Measurements from ENCODE around the gene TECPR1.

- no peak for TF ChIP-seq MAX (IDR thresholded peaks at IDR 0.05)
- TF ChIP-seq RAD21 (IDR thresholded peaks at IDR 0.05; ENCODE audit: low read depth) = no peak
- no peak for TF ChIP-seq REST (IDR thresholded peaks at IDR 0.05; ENCODE audit: low read depth)
- no peak for TF ChIP-seq YY1 (IDR thresholded peaks at IDR 0.05; ENCODE audit: low read depth)
- no peak for TF ChIP-seq EP300 (IDR thresholded peaks at IDR 0.05; ENCODE audit: borderline replicate concordance)
- no peak for TF ChIP-seq TEAD4 (IDR thresholded peaks at IDR 0.05)
- TF ChIP-seq ZBTB7A (IDR thresholded peaks at IDR 0.05; ENCODE audit: low read depth) = no peak
- no peak for TF ChIP-seq TAF1 (IDR thresholded peaks at IDR 0.05; ENCODE audit: low read depth)
- TF ChIP-seq CREB1 (IDR thresholded peaks at IDR 0.05; ENCODE audit: low read depth) = no peak
- TF ChIP-seq FOXM1 (IDR thresholded peaks at IDR 0.05; ENCODE audit: borderline replicate concordance, low read depth) = no peak
- TF ChIP-seq TCF12 (IDR thresholded peaks at IDR 0.05; ENCODE audit: low read depth) = no peak
- TF ChIP-seq CEBPB (IDR thresholded peaks at IDR 0.05) = no peak
These were observed 19.8 kb downstream of the TECPR1 start for GRCh38 chr7:98232263-98232585.

All from Ishikawa (cell line).